GM20000 (cell line): ENCODE results near the gene C17orf113.

Experiments
- DNase-seq: peaks from one replicate; pipeline ENCODE4 v3.0.0; 2012; ENCODE audit warnings: low spot score
- TF ChIP-seq, protein P1 (sequence below): IDR thresholded peaks from 2 replicates; pipeline ENCODE4 v1.5.1; 2012; ENCODE audit warnings: mild to moderate bottlenecking, control low read depth; ENCODE audit errors: extremely low read depth, missing control alignments

Gene C17orf113

DNA sequence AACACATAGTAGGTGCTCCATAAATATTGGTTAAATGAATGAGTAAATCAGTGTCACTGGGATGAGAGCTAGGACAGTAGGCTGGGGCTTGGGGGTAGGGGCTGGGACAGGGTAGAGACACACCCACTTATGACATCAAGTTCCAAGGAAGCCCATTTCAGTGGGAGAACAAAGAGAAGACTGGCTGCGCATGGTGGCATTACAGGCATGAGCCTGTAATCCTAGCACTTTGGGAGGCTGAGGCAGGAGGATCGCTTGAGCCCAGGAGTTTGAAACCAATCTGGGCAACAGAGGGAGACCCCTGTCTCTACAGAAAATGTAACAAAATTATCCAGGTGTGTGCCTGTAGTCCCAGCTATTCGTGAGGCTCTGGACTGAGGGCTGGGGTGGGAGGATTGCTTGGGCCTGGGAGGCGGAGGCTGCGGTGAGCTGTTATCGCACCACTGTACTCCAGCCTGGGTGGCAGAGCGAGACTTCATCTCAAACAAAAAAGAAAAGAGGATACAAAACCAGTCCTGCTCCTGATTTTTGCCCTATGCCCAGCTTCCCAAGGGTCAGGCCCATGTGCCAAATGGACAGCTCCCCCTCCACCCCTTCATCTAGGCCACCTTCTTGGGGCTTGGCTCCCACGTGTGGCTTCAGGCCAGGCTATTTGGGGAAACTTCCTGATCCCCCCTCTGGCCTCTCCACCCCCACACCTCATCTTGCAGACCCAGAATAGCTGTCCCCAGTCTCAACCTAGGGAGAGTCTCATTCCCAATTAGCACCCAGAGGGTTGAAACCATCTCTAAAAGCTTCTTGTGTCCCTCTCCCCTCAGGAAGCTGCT, 40.8 kb upstream of the C17orf113 start:
- no peak for DNase-seq

DNA sequence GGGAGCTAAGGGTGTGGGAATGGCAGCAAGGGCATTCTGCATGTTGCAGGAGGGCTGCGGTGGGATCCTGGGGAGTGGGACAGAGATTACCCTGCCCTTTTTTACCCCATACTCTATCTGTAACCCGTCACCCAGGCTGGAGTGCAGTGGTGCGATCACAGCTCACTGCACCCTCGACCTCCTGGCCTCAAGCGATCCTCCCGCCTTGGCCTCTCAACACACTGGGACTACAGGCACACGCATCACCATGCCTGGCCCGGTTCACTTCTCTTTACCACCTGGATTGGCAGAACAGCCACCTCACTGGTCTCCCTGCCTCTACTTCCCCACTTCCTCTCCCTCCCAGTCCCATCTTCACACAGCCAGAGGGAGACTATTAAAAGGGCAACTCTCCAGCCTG, 38.3 kb upstream of the C17orf113 start:
- TF ChIP-seq, protein P1, sequence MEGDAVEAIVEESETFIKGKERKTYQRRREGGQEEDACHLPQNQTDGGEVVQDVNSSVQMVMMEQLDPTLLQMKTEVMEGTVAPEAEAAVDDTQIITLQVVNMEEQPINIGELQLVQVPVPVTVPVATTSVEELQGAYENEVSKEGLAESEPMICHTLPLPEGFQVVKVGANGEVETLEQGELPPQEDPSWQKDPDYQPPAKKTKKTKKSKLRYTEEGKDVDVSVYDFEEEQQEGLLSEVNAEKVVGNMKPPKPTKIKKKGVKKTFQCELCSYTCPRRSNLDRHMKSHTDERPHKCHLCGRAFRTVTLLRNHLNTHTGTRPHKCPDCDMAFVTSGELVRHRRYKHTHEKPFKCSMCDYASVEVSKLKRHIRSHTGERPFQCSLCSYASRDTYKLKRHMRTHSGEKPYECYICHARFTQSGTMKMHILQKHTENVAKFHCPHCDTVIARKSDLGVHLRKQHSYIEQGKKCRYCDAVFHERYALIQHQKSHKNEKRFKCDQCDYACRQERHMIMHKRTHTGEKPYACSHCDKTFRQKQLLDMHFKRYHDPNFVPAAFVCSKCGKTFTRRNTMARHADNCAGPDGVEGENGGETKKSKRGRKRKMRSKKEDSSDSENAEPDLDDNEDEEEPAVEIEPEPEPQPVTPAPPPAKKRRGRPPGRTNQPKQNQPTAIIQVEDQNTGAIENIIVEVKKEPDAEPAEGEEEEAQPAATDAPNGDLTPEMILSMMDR = no peak
- DNase-seq = no peak

More for the DNA sequence above, 40.8 kb upstream of the C17orf113 start:
- TF ChIP-seq, protein P1 = no peak

DNA sequence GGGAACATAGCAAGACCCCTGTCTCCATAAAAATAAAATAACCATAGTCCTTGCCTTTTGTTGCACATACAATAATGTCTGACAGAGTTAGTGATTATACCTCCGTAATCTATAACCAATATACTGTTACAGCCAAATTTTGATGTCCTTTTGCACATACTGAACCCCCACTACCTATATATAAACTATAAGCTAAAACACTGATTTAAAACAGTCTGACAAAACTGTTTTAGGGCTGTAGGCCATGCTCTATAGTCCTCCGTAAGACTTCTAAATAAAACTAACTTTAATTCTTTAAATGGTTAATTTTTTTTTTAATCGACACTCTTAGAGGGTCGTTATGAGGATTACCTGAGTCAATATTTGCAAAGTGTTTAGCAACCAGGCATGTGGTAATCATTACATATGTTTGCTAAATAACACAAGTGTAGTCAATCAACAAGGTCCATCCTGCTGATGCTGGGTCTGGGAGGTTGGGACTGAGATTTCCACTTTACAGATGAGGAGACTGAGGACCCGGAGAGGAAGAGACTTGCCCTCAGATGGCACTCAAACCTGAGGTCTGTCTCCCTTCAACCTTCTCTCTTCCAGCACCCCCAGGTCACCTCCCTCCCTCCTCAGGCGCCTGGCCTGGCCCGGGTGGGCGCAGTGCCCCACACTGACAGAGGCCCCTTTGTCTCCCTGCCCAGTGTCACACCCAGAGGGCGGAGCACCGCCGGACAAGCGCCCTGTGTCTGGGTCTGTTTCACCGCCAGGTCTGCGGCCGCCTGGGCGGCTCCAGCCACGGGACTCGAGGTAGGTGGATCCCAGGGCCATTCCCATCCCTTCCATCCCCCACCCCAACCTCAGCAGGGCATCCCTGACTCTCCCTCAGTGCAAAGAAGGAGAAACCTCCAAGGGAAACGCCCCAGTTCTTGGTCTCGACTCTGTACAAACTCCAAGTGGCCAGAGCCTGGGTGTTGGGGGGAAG, 37.6 kb upstream of the C17orf113 start:
- no peak for DNase-seq
- TF ChIP-seq, protein P1 = no peak

DNA sequence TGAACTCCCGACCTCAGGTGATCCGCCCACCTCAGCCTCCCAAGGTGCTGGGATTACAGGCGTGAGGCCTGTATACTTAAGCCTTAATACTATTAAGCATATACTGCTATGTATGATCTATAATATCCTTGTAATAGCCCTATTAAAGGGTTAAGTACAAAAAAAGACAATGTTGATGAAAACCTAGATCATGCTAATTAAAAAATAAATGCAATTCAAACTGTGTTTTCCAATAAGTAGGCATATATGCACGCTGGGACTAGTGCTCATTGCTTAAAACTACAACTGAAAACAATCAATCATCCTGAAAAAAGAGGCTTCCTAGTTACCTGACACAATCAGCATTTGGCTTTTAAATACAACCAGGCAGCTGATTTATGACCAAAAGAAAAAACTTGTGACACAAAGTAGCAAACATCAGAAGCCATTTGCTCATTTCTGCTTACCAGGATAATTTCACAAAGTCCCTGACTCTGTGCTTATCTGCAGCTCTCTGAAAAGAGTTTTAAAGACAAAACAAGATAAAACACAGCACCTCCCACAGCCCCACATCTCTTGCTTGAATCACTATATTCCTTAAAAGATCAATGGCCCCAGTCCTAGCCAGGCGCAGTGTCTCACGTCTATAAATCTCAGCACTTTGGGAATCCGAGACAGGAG, 36.8 kb upstream of the C17orf113 start:
- DNase-seq = no peak
- TF ChIP-seq, protein P1 = no peak

DNA sequence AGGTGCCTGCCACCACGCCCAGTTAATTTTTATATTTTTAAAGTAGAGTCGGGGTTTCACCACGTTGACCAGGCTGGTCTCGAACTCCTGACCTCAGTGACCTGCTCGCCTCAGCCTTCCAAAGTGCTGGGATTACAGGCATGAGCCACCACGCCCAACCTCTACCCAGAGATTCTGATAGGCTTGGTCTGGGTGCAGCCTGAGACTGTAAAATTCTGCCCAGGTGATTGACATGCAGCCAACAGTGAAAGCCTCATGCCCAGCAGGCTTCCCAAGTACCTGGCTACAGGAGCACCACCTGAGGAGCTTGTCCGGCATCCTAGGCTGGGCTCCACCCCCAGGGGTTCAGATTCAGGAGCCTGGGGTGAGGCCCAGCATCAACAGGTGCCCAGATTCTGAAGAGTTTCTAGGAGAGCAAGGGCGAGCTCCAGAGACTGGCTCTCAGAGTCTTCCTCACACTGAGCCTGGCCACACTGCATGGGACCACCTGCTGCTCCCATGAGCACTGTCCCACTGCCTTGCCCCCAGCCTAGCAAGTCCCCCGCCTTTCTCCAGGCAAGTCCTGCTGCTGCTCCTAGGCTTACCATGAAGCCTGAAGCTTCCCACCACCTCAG, 31.2 kb upstream of the C17orf113 start:
- no peak for DNase-seq
- TF ChIP-seq, protein P1 = no peak

DNA sequence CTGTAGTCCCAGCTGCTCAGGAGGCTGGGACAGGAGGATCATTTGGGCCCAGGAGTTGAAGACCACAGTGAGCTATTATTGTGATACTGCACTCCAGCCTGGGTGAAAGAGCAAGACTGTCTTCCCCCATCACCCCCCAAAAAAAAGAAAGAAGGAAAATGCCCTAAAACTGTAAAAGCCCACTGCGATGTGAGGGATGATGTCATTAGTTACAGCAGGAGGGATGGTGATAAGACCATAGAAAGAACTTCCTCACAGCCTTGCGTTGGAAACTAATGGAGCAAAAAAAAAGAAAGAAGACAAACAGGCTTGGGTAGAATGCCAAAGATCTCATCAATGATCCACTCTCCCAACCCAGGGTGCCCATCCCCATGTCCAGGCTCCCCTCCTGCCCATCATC, 29.1 kb upstream of the C17orf113 start:
- DNase-seq = no peak
- TF ChIP-seq, protein P1 = no peak
